ENCODE results near the gene SPATA6L.

Gene SPATA6L

DNA sequence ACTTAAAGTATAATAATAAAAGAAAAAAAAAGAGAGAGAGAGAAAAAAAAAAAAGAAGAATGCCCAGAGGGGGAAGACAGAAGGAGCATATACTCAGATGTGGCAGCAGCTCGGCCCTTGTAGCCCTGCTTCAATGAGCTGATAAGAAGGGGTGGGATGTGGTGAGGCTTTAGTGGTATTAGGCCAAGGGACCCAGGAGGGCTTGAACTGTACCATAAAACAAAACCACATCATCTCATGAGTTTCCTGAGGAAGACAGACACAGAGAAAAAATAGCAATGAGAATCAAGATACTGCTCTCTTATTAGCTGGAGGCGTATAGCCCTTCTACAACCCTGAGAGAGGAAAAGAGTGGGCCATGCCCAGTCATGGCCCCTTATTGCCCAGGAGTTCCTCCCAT, 103.2 kb downstream of the SPATA6L start:
- Histone ChIP-seq H3K36me3 (ENCODE audit: control insufficient read depth, insufficient read depth, low read length) (no peaks in the 10 kb centered on the region), H3K4me1 (ENCODE audit: control insufficient read depth, insufficient read depth, low read length) (no peaks in the 10 kb centered on the region), H3K9me3 (ENCODE audit: control insufficient read depth, low read length) (no peaks in the 10 kb centered on the region), H3K27ac (ENCODE audit: insufficient read depth, low read depth, low read length, poor library complexity, severe bottlenecking) (no peak overlapping the region), H3K4me3 (ENCODE audit: insufficient read depth, low read depth, low read length) (no peak overlapping the region), H3K27me3 (ENCODE audit: control insufficient read depth, insufficient read depth, low read length, poor library complexity, severe bottlenecking) (no peaks in the 10 kb centered on the region)
- 68 to 76% methylated on average over 2 of the region's 2 CpGs for WGBS, 2 experiments

DNA sequence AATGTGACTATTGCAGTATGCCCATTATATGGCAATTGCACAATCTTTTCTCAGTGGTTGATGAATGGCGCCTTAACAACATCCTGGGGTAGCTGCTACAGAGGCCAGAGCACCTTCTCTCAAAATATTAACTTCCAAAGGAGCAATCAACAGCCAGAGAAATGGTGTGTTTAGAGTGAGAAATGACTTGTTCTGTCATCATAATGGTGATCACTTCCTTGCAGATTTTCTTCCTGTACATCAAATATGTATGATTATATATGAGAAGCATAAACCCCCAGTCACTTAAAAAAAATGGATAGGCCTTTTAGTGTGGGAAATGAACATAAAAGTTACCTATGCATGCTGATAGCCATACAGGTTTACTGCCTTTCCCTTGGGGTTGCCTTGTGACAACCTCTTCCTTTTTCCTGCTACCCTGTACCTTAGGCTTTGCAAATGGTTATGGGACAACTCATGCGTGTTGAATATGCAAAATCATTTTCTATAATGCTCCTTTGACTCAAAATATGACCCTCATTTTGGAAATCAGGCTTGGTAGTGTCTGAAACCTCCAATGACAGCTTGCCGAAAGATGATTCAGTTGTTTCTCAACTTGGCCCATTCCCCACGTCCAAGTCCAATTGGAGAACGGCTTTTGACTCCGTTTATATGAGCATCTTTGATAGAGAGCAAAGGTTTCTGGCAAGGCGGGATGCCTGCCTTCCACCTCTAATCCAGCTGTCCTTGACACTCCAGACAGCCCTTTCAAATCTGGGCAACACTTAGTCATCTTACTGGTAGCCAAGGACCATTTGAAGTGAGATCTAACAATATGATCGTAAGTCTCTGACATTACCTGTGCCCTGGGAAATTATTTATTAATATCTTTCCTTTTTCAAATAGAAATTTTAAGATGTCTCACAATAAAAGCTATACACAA, 106.8 kb downstream of the SPATA6L start:
- 67 to 73% methylated on average over 7 to 8 of the region's 8 CpGs for WGBS, 2 experiments
- Histone ChIP-seq H3K27me3 (ENCODE audit: control insufficient read depth, insufficient read depth, low read length, poor library complexity, severe bottlenecking) (no peaks in the 10 kb centered on the region), H3K27ac (ENCODE audit: insufficient read depth, low read depth, low read length, poor library complexity, severe bottlenecking) (no peak overlapping the region), H3K36me3 (ENCODE audit: control insufficient read depth, insufficient read depth, low read length) (no peaks in the 10 kb centered on the region), H3K4me1 (ENCODE audit: control insufficient read depth, insufficient read depth, low read length) (no peaks in the 10 kb centered on the region), H3K9me3 (ENCODE audit: control insufficient read depth, low read length) (no peaks in the 10 kb centered on the region), H3K4me3 (ENCODE audit: insufficient read depth, low read depth, low read length) (no peak overlapping the region)

DNA sequence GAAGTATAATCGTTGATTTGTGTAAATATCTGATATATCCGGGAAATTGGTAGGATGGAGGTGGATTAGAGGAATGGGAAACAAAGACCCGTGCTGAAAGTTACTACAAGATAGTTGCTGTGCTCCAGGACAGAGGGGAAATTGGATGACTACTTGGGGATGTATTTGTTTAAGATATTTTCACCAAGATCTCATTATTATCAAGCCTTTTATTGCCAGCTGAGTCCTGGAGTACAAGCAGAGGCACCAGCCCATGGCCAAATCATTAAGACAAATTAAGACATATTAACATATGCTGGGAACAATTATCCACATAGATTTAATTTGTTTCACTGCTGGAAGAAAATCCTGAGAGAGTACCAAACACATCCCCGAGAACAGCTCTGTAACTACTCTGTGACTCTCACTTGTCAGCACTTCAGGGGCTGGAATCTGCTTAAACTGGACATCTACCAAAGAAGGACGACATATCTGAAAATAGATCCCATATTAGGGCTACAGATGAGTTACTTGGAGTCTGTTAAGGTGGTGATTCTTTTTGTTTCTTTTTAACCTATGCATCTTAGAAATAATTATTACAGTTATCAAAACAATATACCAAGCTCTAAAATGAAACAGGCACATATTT, 107.8 kb downstream of the SPATA6L start:
- Histone ChIP-seq H3K9me3 (ENCODE audit: control insufficient read depth, low read length) (no peaks in the 10 kb centered on the region), H3K27ac (ENCODE audit: insufficient read depth, low read depth, low read length, poor library complexity, severe bottlenecking) (no peak overlapping the region), H3K27me3 (ENCODE audit: control insufficient read depth, insufficient read depth, low read length, poor library complexity, severe bottlenecking) (no peaks in the 10 kb centered on the region), H3K36me3 (ENCODE audit: control insufficient read depth, insufficient read depth, low read length) (no peaks in the 10 kb centered on the region), H3K4me3 (ENCODE audit: insufficient read depth, low read depth, low read length) (no peak overlapping the region), H3K4me1 (ENCODE audit: control insufficient read depth, insufficient read depth, low read length) (no peaks in the 10 kb centered on the region)
- 92 to 93% methylated on average over 4 to 5 of the region's 5 CpGs for WGBS, 2 experiments

DNA sequence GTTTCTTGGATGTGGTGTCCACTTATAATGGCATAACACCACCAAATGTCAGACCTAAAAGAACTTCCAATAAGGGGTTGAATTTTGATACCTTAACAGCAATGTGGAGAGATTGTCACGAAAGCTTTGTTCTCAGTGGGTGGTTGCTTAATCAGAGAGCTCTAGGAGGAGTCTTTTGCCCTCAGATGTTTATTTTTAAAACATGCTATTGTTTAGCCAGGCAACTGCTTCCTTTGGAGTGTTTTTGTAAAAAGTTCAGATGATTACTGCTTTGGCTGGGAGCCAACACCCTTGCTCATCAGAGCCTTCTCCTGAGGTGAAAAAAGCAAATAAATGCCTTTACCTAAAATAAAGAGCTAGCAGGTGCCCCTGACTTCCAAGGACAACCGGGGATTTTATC, 111.0 kb downstream of the SPATA6L start:
- H3K36me3 ChIP-seq (ENCODE audit: control insufficient read depth, insufficient read depth, low read length): no peaks in the 10 kb centered on the region
- no peak overlapping the region for H3K27ac ChIP-seq (ENCODE audit: insufficient read depth, low read depth, low read length, poor library complexity, severe bottlenecking)
- H3K4me1 ChIP-seq (ENCODE audit: control insufficient read depth, insufficient read depth, low read length): no peaks in the 10 kb centered on the region
- H3K4me3 ChIP-seq (ENCODE audit: insufficient read depth, low read depth, low read length): no peak overlapping the region
- 59 to 69% methylated on average over 2 of the region's 2 CpGs for WGBS, 2 experiments
- no peaks in the 10 kb centered on the region for H3K9me3 ChIP-seq (ENCODE audit: control insufficient read depth, low read length)
- H3K27me3 ChIP-seq (ENCODE audit: control insufficient read depth, insufficient read depth, low read length, poor library complexity, severe bottlenecking): no peaks in the 10 kb centered on the region

DNA sequence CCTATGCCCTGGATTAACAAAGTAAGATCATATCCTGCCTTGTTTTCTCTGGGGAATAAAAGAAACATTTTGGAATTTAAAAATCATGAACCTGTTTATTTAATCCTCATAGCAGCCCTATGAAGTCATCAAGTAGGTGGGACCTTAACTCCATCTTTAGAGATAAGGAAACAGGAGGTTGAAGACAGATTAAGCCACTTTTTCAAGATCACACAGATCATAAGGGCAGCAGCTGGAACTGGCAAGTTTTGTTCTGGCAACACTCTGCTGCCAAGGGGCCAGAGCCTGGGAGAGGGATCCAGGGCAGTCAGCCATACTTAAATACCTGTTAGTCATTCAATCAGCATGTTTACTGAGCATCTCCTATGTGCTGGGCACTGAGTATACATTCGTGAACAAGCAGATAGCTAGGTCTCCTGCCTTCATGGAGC, 112.3 kb downstream of the SPATA6L start:
- no peaks in the 10 kb centered on the region for H3K36me3 ChIP-seq (ENCODE audit: control insufficient read depth, insufficient read depth, low read length)
- H3K27ac ChIP-seq (ENCODE audit: insufficient read depth, low read depth, low read length, poor library complexity, severe bottlenecking): no peak overlapping the region
- no peaks in the 10 kb centered on the region for H3K4me1 ChIP-seq (ENCODE audit: control insufficient read depth, insufficient read depth, low read length)
- no peak overlapping the region for H3K4me3 ChIP-seq (ENCODE audit: insufficient read depth, low read depth, low read length)
- H3K9me3 ChIP-seq (ENCODE audit: control insufficient read depth, low read length): no peaks in the 10 kb centered on the region
- 88 to 94% methylated on average over 1 of the region's 1 CpG for whole genome bisulfite sequencing, 2 experiments
- no peaks in the 10 kb centered on the region for H3K27me3 ChIP-seq (ENCODE audit: control insufficient read depth, insufficient read depth, low read length, poor library complexity, severe bottlenecking)

DNA sequence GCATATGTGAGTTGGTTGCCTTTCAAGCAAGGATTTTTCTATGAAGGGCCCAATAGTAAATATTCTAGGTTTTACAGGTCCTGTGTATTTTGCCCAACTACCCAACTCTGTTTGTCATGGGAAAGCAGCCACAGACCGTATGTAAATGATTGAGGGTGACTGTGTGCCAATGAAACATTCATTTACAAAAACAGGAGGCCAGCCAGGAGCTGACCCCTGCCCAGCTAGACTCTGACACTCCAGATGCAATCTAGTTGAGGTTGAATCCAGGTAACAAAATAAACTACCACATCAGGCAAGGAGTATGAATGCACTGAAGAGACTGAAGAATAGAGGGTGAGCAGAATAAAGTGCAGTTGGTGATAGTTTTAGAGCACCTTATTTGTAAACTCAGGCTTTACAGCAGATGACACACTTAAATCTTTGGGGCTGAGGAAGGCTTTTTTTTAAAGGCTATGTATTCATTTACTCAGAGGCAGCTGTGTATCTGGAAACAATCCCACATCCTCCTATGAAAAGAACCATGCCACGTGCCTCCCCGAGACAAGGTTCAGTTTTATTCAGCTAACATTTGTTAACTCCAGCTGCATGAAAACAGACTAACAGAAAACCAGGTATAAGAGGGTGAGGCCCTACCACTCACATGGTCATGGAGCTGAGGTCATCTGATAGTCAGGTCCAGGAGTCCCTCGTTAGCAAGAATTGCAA, 115.3 kb downstream of the SPATA6L start:
- no peak overlapping the region for H3K27ac ChIP-seq (ENCODE audit: insufficient read depth, low read depth, low read length, poor library complexity, severe bottlenecking)
- no peaks in the 10 kb centered on the region for H3K9me3 ChIP-seq (ENCODE audit: control insufficient read depth, low read length)
- H3K36me3 ChIP-seq (ENCODE audit: control insufficient read depth, insufficient read depth, low read length): no peaks in the 10 kb centered on the region
- no peak overlapping the region for H3K4me3 ChIP-seq (ENCODE audit: insufficient read depth, low read depth, low read length)
- no peaks in the 10 kb centered on the region for H3K27me3 ChIP-seq (ENCODE audit: control insufficient read depth, insufficient read depth, low read length, poor library complexity, severe bottlenecking)
- WGBS, 2 experiments: 93% methylated on average over 4 of the region's 4 CpGs
- H3K4me1 ChIP-seq (ENCODE audit: control insufficient read depth, insufficient read depth, low read length): no peaks in the 10 kb centered on the region

DNA sequence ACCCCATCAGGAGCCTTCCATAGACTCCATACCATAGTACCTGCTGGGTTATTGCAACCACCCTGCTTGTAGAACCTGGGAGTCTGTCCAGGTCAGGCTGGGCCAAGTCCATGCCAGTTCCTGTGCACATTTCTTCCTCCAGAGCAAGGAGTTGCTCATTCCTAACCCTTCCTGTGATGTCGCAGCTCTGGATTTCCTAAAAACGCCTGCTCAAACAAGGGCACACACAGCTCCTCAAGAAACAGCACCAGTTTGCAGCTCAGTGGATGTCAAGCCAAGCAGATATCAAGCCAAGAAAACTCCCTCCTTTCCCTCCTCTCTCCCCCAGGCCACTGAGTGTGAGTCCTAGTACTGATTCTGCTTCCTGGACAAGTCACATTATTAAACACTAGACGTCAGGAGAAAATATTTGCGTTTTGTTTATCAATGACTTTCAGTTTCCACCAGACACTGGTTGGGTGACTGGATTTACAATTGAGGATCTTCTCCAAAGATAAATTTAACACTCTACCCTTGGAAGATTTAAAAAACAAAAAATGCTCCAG, 116.5 kb downstream of the SPATA6L start:
- Histone ChIP-seq H3K4me1 (ENCODE audit: control insufficient read depth, insufficient read depth, low read length) (no peaks in the 10 kb centered on the region), H3K9me3 (ENCODE audit: control insufficient read depth, low read length) (no peaks in the 10 kb centered on the region), H3K4me3 (ENCODE audit: insufficient read depth, low read depth, low read length) (no peak overlapping the region), H3K36me3 (ENCODE audit: control insufficient read depth, insufficient read depth, low read length) (no peaks in the 10 kb centered on the region), H3K27me3 (ENCODE audit: control insufficient read depth, insufficient read depth, low read length, poor library complexity, severe bottlenecking) (no peaks in the 10 kb centered on the region), H3K27ac (ENCODE audit: insufficient read depth, low read depth, low read length, poor library complexity, severe bottlenecking) (no peak overlapping the region)
- WGBS, 2 experiments: 78 to 91% methylated on average over 4 of the region's 4 CpGs

DNA sequence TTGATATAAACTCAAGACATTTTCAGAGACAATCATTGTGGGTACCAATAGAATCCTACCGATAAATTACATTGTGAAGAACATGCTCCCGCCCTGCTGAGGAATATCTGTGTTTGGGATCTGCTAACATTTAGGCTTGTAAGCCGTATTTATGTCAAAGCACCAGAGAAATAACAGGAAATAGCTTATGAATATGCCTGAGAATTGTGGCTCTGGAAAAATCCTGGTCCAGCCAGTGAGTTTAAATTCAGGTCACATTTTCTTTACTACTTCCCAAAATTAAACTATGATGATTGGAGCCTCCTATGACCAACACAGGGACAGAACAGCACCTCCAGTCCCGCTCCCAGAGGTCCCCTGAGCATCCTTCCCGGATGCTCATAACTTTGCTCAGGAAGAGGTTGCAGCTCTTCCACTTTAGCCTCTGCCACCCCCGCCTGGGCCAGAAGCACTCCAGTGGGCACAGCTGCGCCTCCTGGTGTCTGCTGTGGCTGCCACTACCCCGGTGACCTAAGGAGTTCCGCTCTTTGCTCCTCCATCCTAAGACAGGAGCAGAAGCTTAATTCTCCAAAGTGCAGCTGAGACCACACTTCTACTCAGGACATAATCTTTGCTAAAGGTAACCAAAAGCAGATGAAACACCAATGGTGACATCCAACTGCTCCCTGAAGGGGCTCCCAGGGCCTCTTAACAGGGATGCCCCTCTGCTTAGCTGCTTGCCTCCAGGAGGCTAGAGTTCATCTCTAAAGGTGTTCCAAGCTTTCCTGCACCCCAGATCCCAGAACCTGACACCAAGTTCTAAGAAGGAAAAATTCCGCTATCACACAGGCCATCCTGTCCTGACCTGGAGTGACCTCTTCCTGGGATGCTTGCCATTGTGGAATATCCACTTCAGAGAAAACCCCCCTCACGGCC, 117.2 kb downstream of the SPATA6L start:
- Histone ChIP-seq H3K4me1 (ENCODE audit: control insufficient read depth, insufficient read depth, low read length) (no peaks in the 10 kb centered on the region), H3K9me3 (ENCODE audit: control insufficient read depth, low read length) (no peaks in the 10 kb centered on the region), H3K27me3 (ENCODE audit: control insufficient read depth, insufficient read depth, low read length, poor library complexity, severe bottlenecking) (no peaks in the 10 kb centered on the region), H3K27ac (ENCODE audit: insufficient read depth, low read depth, low read length, poor library complexity, severe bottlenecking) (no peak overlapping the region), H3K36me3 (ENCODE audit: control insufficient read depth, insufficient read depth, low read length) (no peaks in the 10 kb centered on the region), H3K4me3 (ENCODE audit: insufficient read depth, low read depth, low read length) (no peak overlapping the region)
- 71 to 73% methylated on average over 11 of the region's 11 CpGs for WGBS, 2 experiments
